NCI-H128 (cell line): ENCODE results near the gene ZNF185.

Experiments used
- DNase-seq: peaks from one replicate; lab custom pipeline; 2025; ENCODE audit not compliant: unreplicated experiment; lab: John Stamatoyannopoulos, UW

ZNF185 gene

DNA sequence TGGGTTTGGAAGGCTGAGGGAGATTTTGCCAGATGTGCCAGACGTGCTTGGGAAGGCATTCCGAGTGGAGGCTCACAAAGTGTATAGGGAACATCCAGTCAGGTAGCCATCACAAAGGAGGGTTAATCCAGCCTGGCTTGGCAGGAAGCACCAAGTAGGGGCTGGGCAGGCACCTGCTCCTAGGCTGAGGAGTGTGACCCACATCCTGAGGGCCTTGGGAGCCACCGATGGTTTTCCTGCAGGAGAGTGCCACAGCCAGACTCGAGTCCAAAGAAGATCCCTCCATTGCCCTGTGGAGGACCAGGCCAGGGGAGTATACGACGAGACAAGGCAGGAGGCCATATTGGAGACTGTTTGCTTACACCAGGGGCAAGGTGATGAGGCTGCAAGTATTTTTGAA is 48.8 kb downstream of the ZNF185 start:
- no peak for DNase-seq
